Activated B cell treated with CpG ODN at 0.5 μM for 24 hours (primary cell): ENCODE results near the gene SPATC1L. TPM values are rescaled to one million over a fixed set of nuclear protein-coding genes. Genes with fewer than 3 reads are reported as not detected.

Experiments
- ATAC-seq: fragments of 200-7000 bp; cut with Tn5 transposase; one replicate; pipeline ENCODE4 v1.10.0; 2021; ENCODE audit warnings: low read depth, mild to moderate bottlenecking, moderate library complexity
- CTCF ChIA-PET: fragments of 350-600 bp; sonication (Branson Sonifier 250); formaldehyde crosslinking; loops from one replicate; lab custom pipeline; 2021; ENCODE audit warnings: antibody characterized with exemption; lab: Charles Lee
- POLR2A ChIA-PET: fragments of 350-600 bp; sonication (Branson Sonifier 250); formaldehyde crosslinking; loops from one replicate; lab custom pipeline; 2021; ENCODE audit warnings: antibody characterized with exemption; lab: Charles Lee
- DNase-seq: peaks from one replicate; pipeline ENCODE4 v3.0.0; 2022
- H3K27ac Mint-ChIP-seq: one replicate; pipeline ENCODE4 v1.8.0; 2020; ENCODE audit warnings: mixed read lengths
- H3K27me3 Mint-ChIP-seq: one replicate; pipeline ENCODE4 v1.8.0; 2021; ENCODE audit warnings: mixed read lengths
- H3K36me3 Mint-ChIP-seq: one replicate; pipeline ENCODE4 v1.8.0; 2021; ENCODE audit warnings: low read depth, mixed read lengths
- H3K4me1 Mint-ChIP-seq: one replicate; pipeline ENCODE4 v1.8.0; 2021; ENCODE audit warnings: mixed read lengths
- H3K4me3 Mint-ChIP-seq: one replicate; pipeline ENCODE4 v1.8.0; 2020; ENCODE audit warnings: mild to moderate bottlenecking, mixed read lengths
- H3K9me3 Mint-ChIP-seq: one replicate; pipeline ENCODE4 v1.8.0; 2020; ENCODE audit warnings: mixed read lengths
- intact Hi-C: fragments of 100-400 bp; cut with micrococcal nuclease; formaldehyde crosslinking; loops from one replicate; pipeline ENCODE4 v1.15.1; 2024
- total RNA-seq: library from RNA; stranded (reverse); gene quantifications from 2 replicates; pipeline ENCODE4 v1.2.3, GENCODE V29; 2022
- TF ChIP-seq, protein P1 (sequence below): fragments of 200-600 bp; IDR thresholded peaks from one replicate; pipeline ENCODE4 v1.8.0; 2022; ENCODE audit warnings: antibody characterized with exemption, mild to moderate bottlenecking

SPATC1L gene
- total RNA-seq, 1 donor from 2014 or later, result 7.5 TPM

DNA sequence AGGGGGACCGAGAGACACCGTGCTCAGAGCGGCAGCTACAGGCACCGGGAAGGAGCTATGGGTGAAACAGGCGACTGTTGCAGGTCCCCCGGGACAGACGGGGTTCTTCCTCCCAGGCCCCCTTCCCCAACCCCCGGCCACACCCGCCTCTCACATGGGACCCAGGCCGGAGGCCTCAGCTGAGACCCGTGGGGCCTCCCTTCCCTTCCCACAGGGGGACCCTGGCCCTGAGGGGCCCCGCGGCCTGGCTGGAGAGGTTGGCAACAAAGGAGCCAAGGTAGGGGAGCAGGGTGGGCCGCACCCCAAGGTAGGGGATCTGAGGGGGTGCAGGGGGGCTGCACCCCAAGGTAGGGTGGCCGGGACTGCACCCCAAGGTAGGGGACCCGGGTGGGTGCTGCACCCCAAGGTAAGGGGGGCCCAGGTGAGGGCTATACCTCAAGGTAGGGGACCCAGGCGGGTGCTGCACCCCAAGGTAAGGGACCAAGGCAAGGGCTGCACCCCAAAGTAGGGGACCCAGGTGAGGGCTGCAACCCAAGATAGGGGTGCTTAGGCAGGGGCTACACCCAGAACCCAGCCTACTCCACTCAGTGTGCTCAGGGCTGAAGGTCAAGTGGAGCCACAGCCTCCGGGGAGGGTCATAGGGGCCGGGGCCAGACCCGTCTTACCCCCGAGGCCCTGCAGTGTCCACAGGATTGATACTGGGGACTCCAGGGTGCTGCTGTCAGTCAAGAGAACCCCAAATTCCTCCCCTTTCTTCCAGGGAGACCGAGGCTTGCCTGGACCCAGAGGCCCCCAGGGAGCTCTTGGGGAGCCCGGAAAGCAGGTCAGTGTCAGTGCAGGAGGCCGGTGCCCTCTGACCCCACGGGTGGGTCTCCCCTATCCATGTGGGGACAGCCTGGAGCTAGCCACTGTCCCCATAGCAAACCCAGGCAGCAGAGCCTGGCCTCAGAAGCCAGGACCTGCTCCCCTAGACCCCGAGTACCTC is 63.7 kb downstream of the SPATC1L start:
- TF ChIP-seq, protein P1, sequence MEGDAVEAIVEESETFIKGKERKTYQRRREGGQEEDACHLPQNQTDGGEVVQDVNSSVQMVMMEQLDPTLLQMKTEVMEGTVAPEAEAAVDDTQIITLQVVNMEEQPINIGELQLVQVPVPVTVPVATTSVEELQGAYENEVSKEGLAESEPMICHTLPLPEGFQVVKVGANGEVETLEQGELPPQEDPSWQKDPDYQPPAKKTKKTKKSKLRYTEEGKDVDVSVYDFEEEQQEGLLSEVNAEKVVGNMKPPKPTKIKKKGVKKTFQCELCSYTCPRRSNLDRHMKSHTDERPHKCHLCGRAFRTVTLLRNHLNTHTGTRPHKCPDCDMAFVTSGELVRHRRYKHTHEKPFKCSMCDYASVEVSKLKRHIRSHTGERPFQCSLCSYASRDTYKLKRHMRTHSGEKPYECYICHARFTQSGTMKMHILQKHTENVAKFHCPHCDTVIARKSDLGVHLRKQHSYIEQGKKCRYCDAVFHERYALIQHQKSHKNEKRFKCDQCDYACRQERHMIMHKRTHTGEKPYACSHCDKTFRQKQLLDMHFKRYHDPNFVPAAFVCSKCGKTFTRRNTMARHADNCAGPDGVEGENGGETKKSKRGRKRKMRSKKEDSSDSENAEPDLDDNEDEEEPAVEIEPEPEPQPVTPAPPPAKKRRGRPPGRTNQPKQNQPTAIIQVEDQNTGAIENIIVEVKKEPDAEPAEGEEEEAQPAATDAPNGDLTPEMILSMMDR, result no peak
- no peaks in the 10 kb centered on the region for H3K27me3 Mint-ChIP-seq
- H3K27ac Mint-ChIP-seq, result no peak overlapping the region
- H3K4me3 Mint-ChIP-seq, result no peak overlapping the region
- no peaks in the 10 kb centered on the region for H3K4me1 Mint-ChIP-seq
- H3K9me3 Mint-ChIP-seq, result no peaks in the 10 kb centered on the region
- peak; percentile 9 for DNase-seq
- ATAC-seq, result no peak
- CTCF ChIA-PET, result no interaction called here
- intact Hi-C loops, result no loop called here
- H3K36me3 Mint-ChIP-seq, result no peaks in the 10 kb centered on the region
- POLR2A ChIA-PET, result no interaction called here

DNA sequence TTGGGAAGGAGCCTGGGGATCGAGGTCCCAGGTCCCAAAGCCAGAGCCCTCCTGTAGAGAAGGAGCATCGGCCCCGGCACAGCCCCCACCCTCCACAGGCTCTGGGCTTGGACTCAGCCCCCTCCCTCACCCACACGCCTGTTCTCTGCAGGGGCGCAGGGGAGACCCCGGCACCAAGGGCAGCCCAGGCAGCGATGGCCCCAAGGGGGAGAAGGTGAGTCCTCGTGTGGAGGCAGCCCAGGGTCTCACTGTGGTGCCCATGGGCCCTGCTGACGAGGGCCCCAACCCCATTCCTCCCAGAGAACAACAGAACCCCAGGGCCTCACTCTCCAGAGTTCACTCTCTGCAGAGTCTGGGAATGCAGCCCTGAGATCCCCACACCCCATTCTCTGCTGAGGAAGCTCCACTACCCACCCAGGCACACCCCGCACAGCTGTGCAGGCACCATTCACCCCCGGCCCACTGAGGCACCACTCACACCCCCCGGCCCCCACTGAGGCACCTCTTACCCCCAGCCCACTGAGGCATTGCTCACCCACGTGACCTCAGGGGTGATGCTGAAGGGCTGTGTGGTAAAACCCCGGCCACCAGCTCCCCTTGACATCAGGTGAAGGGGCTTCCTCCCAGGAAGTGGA is 64.5 kb downstream of the SPATC1L start:
- no peaks in the 10 kb centered on the region for H3K9me3 Mint-ChIP-seq
- no peaks in the 10 kb centered on the region for H3K4me1 Mint-ChIP-seq
- no peak overlapping the region for H3K4me3 Mint-ChIP-seq
- TF ChIP-seq, protein P1, result no peak
- ATAC-seq, result no peak
- CTCF ChIA-PET, result no interaction called here
- no peak for DNase-seq
- no peaks in the 10 kb centered on the region for H3K27me3 Mint-ChIP-seq
- H3K27ac Mint-ChIP-seq, result no peak overlapping the region
- POLR2A ChIA-PET, result no interaction called here
- H3K36me3 Mint-ChIP-seq, result no peaks in the 10 kb centered on the region
- intact Hi-C loops, result no loop called here

DNA sequence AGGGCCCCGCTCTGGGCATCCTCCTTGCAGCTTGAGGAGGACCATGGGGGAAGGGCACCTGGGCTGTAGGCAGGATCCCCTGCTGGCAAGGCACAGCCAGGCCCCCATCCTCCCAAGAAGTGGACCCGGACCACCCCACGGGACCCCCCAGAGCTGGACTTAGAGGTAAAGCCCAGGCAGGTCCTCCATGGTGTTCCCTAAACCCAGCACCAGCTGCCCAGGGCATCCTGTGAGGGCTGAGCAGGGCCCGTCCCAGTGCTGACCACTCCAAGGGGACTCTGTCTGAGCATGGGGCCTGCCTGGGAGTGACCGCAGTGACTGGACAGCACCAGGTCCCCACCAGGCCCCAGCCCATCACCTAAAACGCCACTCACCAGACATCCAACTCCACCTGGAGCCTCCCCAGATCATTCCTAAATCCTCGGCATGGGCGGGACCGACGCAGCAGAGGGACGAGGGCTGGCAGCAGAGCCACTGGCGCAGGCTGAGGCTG is 65.1 kb downstream of the SPATC1L start:
- Mint-ChIP-seq H3K36me3 (no peaks in the 10 kb centered on the region), H3K4me1 (no peaks in the 10 kb centered on the region), H3K27ac (no peak overlapping the region), H3K9me3 (no peaks in the 10 kb centered on the region), H3K4me3 (no peak overlapping the region), H3K27me3 (no peaks in the 10 kb centered on the region)
- intact Hi-C loops, result no loop called here
- CTCF ChIA-PET, result no interaction called here
- DNase-seq, result peak; percentile 7
- ATAC-seq, result no peak
- POLR2A ChIA-PET, result no interaction called here
- TF ChIP-seq, protein P1, result no peak

DNA sequence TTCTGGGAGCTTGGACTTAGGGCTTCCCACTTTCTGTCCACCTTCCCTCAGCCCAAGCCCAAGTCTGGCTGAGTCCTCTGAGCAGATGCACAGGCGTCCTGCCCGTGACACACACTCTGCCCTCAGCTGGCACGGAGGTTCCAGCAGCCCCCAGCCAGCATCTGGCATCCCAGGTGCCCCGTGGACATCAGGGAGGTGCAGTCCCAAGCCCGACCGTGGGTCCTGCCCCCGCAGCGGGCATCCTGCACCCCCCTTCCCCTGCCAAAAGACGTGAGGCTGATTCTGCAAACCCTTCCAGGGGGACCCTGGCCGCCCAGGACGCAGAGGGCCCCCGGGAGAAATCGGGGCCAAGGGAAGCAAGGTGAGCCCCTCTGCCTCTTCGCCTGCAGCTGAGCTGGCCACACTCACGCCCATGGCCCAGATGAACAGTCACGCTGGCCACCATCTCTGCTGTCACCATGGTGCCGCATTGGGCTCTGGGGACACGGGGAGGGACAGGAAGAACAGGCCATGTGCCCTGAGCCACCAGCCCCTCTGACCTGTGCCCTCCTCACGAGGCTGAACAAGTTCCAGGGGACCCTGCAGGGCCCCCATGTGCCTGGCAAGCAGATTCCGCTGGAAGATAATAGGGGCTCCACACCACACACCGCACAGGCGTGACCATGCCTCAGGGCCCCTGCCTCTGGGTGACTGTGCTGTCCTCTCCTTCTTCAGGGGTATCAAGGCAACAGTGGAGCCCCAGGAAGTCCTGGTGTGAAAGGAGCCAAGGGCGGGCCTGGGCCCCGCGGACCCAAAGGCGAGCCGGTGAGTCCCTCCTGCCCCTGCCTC is 65.7 kb downstream of the SPATC1L start:
- H3K4me3 Mint-ChIP-seq, result no peak overlapping the region
- H3K9me3 Mint-ChIP-seq, result no peaks in the 10 kb centered on the region
- H3K27me3 Mint-ChIP-seq, result no peaks in the 10 kb centered on the region
- intact Hi-C loops, result no loop called here
- DNase-seq (peak; percentile 12), ATAC-seq (no peak)
- TF ChIP-seq, protein P1, result no peak
- no peaks in the 10 kb centered on the region for H3K36me3 Mint-ChIP-seq
- H3K27ac Mint-ChIP-seq, result no peak overlapping the region
- CTCF ChIA-PET, result interaction anchor here (0.6 kb wide), 1 partner anchor 158 kb away, joined by 3 read pairs; no protein-coding TSS in a partner anchor
- POLR2A ChIA-PET, result no interaction called here
- no peaks in the 10 kb centered on the region for H3K4me1 Mint-ChIP-seq
